ENCODE results near the gene PPARD.
A peak's percentile ranks its signal among the peaks of the same experiment; 100 is the strongest.
"Not testable (repeated sequence)": the region's sequence is repeated elsewhere in the genome, so short reads cannot be mapped to it uniquely, and the experiment has no call there.

The PPARD gene

GRCh38 chr6:35342258-35343091, at the start of gene PPARD:
PPARD (plus strand) TSS chr6:35342558; CDS start chr6:35411088, 68,530 bp downstream.
- peak; percentile 95 to 96 for DNase-seq (ENCODE audit: low read depth in 2 of 2)

GRCh38 chr6:35293681-35294080, 48.7 kb upstream of the PPARD start:
- DNase-seq (ENCODE audit: low read depth in 2 of 2): no peak

GRCh38 chr6:35294308-35294945, 47.9 kb upstream of the PPARD start:
- no peak for DNase-seq (ENCODE audit: low read depth in 2 of 2)

- no peak for DNase-seq (ENCODE audit: low read depth in 2 of 2)
These were observed 47.3 kb upstream of the PPARD start for GRCh38 chr6:35295036-35295435.

- no peak for DNase-seq (ENCODE audit: low read depth in 2 of 2)
These were observed 46.6 kb upstream of the PPARD start for GRCh38 chr6:35295521-35296315.

GRCh38 chr6:35296931-35297600, 45.3 kb upstream of the PPARD start:
- no peak for DNase-seq (ENCODE audit: low read depth in 2 of 2)

GRCh38 chr6:35297601-35298481, 44.5 kb upstream of the PPARD start, which contains the start of gene DEF6:
DEF6 (plus strand) TSS chr6:35297818; CDS start chr6:35297857, 39 bp downstream.
- peak; percentile 80 to 84 for DNase-seq (ENCODE audit: low read depth in 2 of 2)

GRCh38 chr6:35298625-35299140, 43.7 kb upstream of the PPARD start:
- DNase-seq (ENCODE audit: low read depth in 2 of 2): no peak

- no peak for DNase-seq (ENCODE audit: low read depth in 2 of 2)
These were observed 42.7 kb upstream of the PPARD start for GRCh38 chr6:35299674-35300073.

- DNase-seq (ENCODE audit: low read depth in 2 of 2): no peak
These were observed 41.5 kb upstream of the PPARD start for GRCh38 chr6:35300848-35301247.

- DNase-seq (ENCODE audit: low read depth in 2 of 2): peak; percentile 83 to 91
These were observed 39.6 kb upstream of the PPARD start for GRCh38 chr6:35302604-35303241.

GRCh38 chr6:35304299-35304698, 38.1 kb upstream of the PPARD start:
- DNase-seq (ENCODE audit: low read depth in 2 of 2): no peak

- no peak for DNase-seq (ENCODE audit: low read depth in 2 of 2)
These were observed 37.2 kb upstream of the PPARD start for GRCh38 chr6:35305117-35305516.

- DNase-seq (ENCODE audit: low read depth in 2 of 2): not testable (repeated sequence)
These were observed 35.2 kb upstream of the PPARD start for GRCh38 chr6:35307138-35307537.

- DNase-seq (ENCODE audit: low read depth in 2 of 2): not testable (repeated sequence)
These were observed 33.8 kb upstream of the PPARD start for GRCh38 chr6:35308543-35308942.

GRCh38 chr6:35309611-35310264, 32.6 kb upstream of the PPARD start:
- no peak for DNase-seq (ENCODE audit: low read depth in 2 of 2)

- DNase-seq (ENCODE audit: low read depth in 2 of 2): no peak
These were observed 32.0 kb upstream of the PPARD start for GRCh38 chr6:35310265-35310831.

- DNase-seq (ENCODE audit: low read depth in 2 of 2): no peak
These were observed 30.8 kb upstream of the PPARD start for GRCh38 chr6:35311390-35312075.
